Stimulated activated CD8-positive, alpha-beta memory T cell treated with anti-CD3 and anti-CD28 coated beads, Interleukin-2, amount 100 ng/mL, for 48 hours (primary cell): ENCODE data around the gene FERMT3.

Experiments
- DNase-seq, 2 donors: peaks; one replicate each; pipeline ENCODE4 v3.0.0-alpha.2; 2020; ENCODE audit warnings: low read depth in 2 of 2

The FERMT3 gene

DNA sequence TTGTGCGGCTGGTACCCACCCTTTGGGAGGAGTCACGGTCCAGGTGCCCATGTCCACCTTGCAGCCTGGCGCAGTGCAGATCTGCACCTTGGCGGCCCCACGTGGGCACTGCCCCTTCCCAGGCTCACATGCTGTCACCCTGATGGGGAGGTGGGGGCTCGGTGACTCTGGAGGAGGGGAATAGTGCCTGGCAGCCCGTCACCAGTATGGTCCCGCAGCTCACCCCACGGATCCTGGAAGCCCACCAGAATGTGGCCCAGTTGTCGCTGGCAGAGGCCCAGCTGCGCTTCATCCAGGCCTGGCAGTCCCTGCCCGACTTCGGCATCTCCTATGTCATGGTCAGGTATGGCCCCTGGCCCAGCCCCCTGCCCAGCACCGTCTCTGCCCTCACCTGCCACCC, 14.3 kb downstream of the FERMT3 start:
- DNase-seq = no peak

DNA sequence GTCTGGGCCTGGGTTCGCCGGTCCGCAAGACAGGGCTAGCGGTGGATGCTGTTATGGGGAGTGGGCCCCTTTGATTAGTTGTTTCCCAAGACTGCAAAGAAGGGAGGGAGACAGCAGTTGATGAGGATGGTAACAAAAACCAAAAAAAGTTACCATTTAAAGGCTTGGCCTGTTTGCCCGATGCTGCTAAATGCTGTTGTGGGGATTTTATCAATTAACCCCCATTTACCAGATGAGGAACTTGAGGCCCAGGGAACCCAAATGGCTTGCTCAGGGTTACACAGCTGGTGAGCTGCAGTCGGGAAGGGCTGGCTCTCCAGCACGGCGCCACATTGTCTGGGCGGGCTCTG, 16.1 kb downstream of the FERMT3 start:
- DNase-seq = no peak

DNA sequence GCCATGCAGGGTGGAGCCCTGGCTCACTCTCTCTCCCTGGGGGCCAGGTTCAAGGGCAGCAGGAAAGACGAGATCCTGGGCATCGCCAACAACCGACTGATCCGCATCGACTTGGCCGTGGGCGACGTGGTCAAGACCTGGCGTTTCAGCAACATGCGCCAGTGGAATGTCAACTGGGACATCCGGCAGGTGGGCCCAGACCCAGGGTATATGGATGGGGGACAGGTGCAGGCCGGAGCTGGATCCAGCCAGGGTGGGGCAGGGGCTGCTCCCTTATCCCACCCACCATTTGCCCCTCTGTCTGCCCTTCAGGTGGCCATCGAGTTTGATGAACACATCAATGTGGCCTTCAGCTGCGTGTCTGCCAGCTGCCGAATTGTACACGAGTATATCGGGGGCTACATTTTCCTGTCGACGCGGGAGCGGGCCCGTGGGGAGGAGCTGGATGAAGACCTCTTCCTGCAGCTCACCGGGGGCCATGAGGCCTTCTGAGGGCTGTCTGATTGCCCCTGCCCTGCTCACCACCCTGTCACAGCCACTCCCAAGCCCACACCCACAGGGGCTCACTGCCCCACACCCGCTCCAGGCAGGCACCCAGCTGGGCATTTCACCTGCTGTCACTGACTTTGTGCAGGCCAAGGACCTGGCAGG, 16.6 kb downstream of the FERMT3 start:
- no peak for DNase-seq

DNA sequence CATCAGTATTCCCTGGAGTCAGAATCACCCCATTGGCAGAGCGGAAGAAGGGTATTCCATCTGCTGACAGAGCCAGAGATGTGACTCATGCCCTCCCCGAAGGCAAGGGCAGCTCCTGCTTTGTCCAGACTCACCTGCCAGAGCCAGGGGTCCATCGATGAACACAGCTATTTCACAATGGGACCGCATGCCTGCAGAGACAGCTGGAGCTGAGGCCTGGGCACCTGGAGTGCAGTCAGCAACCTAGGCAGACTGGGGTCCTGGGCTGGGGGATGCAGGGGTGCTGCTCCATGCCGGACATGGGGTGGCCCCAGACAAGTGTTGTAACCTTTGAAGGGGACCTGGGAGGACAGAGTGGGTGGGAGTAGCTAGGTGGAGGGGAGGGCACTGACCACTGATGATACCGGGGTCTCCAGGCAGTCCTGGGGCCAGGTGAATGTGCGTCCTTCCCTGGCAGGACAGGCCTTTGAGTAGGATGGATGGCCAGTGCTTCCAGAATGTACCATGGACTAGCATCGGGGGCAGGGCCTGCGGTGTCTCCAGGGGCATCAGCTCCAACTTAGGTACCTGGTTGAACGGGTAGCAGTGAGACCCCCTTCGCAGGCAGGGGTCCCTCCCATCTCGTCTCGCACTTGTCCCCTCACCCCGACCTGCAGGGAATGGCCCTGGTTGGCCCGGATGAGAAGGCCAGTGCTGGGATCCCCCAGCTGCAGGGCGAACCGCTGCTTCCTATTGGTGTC, 17.8 kb downstream of the FERMT3 start:
- DNase-seq = no peak

DNA sequence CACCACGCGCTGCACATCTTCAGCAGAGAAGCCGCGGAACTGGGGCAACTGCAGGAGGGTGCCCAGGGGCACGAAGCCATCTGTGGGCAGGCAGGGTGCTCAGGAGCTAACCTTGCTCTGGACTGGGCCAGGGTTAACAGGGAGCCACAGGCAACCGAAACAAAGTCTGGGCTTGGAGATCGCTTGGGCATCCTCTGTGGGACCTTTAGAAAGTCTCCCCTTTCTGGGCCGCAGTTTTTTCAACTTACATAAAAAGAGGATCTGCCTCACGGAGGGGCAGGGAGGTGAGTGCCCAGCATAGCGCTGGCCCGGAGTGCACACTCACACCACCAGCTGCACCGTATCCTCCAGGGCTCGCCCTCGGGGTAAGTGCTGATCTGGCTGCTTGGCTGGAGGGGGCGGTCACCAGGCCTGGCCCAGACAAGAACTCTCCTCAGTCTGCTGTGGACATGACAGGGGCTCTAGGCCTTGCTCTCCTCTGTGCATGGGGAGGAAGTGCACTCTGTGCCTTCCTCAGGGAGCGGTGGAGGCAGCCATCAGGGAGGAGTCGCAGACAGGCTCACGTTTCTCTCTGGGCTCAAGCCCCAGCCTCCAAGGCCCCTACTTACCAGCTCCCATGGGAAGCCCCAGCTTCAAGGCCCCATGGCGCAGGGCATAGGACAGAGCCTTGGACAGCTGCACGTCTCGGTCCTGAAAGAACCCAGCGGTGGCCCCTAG, 18.5 kb downstream of the FERMT3 start:
- no peak for DNase-seq

DNA sequence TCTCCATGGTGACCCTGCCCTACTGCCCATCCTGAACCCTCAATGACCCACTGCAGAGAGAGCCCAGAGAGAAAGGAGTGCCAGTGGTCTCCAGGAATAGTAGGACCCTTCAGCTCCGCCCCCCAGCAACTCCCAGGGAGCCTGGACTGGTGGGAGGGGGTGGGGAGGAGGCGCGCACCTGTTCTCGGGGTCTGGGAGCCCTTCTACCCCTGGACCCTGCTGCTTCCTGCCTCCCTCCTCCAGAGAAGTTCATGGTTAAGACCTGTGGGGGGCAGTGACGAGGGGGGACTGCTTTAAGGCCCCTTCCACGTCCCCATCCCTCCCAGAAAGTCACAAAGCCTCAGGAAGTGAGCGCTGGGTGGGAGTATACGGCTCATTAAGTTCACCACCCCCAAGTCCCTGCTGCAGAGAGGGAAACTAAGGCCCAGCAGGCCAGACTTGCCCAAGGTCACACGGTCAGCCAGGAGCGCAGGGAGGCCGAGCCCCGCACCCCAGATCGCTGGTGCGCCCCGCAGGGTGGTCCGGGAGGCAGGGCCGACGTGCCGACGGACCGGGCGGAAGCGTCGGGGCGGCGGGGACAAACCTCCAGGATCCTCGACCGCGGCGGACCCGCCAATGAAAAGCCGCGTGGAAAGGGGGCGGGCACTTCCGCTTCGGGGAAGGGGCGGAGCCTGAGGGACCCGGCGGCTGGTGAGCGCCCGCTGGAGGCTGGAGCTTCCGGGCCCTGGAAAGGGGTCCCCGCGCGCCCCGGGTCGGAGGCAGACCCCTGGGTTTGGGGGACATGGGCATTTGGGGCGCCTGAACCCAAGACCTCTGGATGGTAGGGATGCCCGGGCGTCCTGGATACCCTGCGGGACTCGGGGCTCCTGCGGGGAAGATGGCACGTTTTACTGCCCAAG, 19.3 kb downstream of the FERMT3 start, which contains the start of the genes NUDT22 and TRPT1:
Gene NUDT22, plus strand, starts transcription at position 667 of the 899 bp plus-strand sequence. CDS start 379 bp downstream, outside the sequence.
Gene TRPT1, minus strand, starts transcription at position 579 of the 899 bp plus-strand sequence. Its CDS starts 326 bp downstream, at position 253.
- peak; percentile 94 to 95 for DNase-seq

DNA sequence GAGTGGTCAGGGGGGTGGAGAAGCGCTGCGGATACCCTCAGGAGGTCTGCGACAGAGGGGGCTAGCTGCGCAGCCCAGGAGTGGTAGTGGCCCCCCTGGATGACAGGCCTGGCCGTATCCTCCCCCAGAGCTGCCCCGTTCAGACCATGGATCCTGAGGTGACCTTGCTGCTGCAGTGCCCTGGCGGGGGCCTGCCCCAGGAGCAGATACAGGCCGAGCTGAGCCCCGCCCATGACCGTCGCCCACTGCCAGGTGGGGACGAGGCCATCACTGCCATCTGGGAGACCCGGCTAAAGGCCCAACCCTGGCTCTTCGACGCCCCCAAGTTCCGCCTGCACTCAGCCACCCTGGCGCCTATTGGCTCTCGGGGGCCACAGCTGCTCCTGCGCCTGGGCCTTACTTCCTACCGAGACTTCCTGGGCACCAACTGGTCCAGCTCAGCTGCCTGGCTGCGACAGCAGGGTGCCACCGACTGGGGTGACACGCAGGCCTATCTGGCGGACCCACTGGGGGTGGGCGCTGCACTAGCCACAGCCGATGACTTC, 20.1 kb downstream of the FERMT3 start:
- no peak for DNase-seq

DNA sequence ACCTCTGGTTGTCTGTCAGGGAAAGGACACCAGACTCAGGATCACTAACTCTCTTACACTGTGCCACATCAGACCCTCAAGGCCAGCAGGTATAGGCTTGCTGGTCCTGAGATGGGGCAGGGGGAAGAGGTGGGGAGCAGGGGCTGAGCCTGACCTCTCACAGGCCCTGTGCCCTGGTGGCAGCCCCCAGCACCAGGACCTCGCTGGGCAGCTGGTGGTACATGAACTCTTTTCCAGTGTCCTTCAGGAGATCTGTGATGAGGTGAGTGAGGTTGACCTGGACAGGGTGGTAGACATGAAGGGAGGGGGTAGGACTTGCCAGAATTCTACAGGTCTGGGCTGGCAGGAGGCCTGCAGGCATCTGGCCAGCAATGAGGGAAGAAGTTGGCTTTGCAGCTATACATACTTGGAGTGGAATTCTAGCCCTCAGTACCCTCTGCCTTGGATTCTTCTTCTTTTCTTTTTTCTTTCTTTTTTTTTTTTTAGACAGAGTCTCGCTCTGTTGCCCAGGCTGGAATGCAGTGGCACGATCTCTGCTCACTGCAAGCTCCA, 21.0 kb downstream of the FERMT3 start:
- no peak for DNase-seq

DNA sequence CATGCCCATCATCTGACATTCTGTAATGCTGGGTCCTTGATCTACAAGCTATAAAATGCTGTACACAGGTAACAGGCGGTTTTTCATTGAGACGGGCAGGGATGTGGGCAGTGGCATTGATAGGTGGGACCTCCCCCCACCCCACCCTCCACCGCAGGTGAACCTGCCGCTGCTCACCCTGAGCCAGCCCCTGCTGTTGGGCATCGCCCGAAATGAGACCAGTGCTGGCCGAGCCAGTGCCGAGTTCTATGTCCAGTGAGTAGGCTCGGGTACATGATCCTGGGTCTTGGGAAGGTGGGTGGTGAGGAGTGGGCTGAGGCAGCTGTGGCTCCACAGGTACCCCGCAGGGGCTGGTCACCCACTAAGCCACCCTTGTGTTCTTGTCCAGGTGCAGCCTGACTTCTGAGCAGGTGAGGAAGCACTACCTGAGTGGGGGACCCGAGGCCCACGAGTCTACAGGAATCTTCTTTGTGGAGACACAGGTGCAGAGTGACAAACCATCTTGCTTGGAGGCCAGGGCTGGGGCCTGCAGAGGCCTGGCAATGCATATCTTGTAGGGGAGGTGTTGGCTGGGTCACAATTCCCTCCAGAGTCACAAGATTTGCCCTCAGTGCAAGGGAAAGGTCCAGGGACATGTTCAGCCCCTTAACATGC, 22.7 kb downstream of the FERMT3 start:
- DNase-seq = no peak

DNA sequence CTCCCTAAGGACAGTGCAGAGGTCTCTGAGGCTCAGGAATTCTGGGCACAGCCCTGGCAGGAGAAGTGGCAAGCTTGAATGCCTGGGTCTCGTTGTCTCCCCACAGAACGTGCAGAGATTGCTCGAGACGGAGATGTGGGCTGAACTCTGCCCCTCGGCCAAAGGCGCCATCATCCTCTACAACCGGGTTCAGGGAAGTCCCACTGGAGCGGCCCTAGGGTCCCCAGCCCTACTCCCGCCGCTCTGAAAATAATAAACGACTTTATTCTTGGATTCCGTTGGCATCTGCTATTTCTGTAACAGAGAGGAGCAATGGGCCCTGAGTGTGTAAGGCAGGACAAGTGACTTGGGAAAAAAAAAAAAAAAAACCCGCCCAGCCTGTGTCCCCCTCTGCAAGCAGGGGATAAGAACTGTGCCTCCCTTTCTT, 23.2 kb downstream of the FERMT3 start:
- no peak for DNase-seq

DNA sequence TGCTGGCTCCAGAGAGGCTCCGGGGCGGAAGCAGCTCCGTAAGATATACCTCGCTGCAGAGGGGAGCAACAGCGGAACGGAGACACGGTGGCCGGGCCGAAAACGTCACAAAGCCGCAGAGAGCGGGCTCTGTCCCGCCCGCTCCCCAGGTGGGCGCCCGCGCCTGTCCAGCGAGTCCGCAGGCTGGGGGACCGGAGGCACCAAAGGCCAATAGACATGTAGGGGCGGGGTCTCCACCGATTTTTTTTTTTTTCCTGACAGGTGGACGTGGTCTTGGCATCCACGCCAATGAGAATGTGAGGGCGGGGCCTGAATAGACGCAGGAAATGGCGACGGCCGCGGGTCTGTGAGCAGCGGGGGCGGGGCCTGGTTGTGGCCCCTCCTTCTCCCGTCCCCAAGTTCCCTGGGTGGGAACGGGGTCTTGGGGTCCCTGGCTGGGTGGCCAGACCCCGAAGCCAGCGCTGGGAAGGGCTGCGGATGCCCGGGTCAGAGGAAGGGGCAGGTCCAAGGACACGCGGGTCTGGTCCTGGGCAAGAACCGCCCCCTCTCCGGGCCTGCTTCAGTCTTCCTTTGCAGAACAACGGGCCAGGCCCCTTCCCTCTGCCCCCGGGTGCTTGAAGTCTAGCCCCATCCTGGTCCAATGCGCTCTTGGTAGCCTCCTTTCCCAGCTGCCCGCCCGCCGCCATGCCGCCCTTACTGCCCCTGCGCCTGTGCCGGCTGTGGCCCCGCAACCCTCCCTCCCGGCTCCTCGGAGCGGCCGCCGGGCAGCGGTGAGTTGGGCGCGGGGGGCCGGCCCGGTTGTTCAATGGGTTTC, 23.9 kb downstream of the FERMT3 start, which contains the start of gene DNAJC4:
Gene DNAJC4, plus strand, starts transcription at position 378 of the 814 bp plus-strand sequence. Its CDS starts 307 bp downstream, at position 685.
- peak; percentile 85 to 89 for DNase-seq

DNA sequence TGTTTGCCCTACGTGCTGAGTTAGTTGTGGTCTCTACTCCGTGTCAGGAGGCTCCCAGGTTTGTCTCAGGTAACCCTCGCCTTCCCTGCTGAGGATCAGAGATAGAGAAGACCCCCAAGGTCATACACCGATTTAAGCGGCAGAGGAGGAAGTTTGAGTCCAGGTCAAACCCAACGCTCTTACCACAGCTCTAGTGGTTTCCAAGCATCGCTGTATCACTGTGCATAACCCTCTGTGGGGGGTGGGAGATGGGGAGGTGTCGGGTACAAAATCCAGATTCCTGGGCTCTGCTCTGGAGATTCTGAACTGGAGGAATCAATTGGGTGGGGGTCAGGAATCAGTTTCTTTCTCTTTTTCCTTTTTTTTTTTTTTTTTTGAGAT, 24.5 kb downstream of the FERMT3 start:
- no peak for DNase-seq

DNA sequence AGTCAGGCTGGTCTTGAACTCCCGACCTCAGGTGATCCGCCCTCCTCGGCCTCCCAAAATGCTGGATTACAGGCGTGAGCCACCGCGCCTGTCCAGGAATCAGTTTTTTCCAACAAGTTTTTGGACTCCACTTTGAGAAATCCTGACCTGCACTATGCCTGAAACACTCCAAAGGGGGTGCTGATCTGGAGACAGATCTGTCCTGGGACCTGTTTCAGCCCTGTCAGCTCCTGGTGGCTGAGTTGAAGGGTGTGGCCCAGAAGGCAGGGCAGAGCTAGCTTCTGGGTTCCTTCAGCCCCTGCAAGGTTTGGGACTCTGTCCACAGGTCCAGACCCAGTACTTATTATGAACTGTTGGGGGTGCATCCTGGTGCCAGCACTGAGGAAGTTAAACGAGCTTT, 25.0 kb downstream of the FERMT3 start:
- DNase-seq = no peak

DNA sequence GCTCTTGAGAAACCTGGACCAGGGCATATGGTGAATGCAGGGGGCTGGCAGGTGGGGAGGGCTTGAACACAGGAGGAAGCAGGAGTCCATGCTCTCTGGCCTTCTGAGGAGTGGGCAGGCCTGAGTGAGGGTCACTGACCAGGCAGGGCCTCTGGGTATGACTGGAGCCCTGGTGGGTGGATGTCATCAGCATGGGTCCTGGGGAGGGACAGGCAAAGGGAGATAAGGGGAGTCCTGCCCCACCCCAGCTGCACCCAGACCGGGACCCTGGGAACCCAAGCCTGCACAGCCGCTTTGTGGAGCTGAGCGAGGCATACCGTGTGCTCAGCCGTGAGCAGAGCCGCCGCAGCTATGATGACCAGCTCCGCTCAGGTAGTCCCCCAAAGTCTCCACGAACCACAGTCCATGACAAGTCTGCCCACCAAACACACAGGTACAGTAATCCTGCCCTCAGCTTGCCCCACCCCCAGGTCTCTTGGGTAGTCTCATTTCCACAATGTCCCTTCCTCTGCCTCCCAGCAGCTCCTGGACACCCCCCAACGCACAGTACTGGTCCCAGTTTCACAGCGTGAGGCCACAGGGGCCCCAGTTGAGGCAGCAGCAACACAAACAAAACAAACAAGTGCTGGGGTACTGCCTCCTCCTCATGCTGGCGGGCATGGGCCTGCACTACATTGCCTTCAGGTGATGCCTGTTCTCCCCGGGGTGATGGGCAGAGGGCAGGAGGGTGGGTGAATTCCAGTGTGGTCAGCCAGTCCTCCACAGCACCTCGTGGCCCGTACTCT, 25.9 kb downstream of the FERMT3 start:
- DNase-seq = no peak

DNA sequence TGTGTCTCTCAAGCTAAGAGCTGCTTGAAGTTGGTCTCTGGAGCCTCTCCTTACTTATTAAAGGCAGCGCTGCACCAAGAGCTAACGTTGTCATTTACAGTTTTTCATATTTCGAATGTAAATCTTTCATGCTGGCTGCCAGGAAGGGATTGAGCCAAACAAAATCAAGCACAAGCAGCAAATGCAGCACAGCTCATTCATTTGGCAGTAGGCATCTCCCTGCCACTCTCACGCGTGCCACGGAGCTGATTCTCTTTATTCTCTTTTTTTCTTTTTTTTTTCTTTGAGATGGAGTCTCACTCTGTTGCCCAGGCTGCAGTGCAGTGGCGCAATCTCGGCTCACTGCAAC, 26.4 kb downstream of the FERMT3 start:
- no peak for DNase-seq

DNA sequence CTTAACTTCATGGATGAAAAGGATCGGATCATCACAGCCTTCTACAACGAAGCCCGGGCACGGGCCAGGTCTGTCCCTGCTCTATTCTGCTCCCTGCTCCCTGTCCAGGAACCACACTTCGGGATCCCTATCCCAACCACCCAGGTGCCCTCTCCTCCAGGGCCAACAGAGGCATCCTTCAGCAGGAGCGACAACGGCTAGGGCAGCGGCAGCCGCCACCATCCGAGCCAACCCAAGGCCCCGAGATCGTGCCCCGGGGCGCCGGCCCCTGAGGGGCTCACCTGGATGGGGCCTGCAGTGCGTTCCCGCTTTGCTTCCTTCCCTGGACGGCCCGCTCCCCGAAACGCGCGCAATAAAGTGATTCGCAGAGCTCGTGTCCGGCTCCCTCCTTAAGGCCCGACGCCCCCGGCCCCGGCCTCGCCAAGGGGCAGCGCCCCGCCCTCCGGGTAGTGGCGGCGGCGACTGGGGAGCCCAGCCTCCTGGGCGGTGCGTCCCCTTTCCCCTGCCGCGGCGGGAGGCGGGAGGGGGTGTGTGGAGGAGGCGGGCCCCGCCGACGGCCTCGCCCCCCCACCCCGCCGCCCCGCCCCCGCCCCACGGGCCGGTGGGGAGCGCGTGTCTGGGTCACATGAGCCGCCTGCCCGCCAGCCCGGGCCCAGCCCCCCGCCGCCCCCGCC, 27.5 kb downstream of the FERMT3 start, which contains the start of gene VEGFB:
Gene VEGFB, plus strand, starts transcription at position 672 of the 674 bp plus-strand sequence. CDS start 250 bp downstream, outside the sequence.
- DNase-seq = peak in 1 of 2 donors; percentile 66

DNA sequence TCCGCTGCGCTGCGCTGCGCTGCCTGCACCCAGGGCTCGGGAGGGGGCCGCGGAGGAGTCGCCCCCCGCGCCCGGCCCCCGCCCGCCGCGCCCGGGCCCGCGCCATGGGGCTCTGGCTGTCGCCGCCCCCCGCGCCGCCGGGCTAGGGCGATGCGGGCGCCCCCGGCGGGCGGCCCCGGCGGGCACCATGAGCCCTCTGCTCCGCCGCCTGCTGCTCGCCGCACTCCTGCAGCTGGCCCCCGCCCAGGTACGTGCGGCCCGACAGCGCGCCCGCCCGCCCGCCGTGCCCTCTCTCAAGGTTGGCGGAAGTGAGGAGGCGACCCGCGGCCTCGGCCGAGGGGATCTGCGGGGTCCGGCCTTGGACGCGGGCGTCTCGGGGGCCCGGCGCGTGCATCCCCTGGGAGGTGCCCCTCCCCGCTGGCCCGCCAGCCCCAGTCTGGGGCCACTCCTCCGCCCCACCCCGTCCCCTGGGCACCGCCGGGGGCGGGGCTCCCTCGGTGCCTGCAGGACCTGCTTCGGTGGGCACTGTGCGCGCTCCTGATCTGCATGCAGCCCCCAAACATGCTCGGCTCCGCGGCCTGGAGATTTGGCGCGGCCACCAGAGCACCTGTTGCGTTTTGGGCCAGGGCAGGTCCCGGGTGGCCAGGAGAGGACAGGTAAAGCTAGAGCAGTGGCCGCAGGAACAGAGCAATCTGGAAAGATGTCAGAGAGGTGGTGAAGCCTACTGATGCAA, 28.3 kb downstream of the FERMT3 start:
- no peak for DNase-seq
